Activated effector memory CD4-positive, alpha-beta T cell treated with Interleukin-2 at 50 U/mL for 16 hours (primary cell): ENCODE measurements around the gene FSD1L.
A peak's percentile ranks its signal among the peaks of the same experiment; 100 is the strongest.
"Not testable (repeated sequence)": the region's sequence is repeated elsewhere in the genome, so short reads cannot be mapped to it uniquely, and the experiment has no call there.

Experiments used
- DNase-seq: peaks from one replicate; pipeline ENCODE4 v3.0.0-alpha.2; 2020

The FSD1L gene

GRCh38 chr9:105496826-105497225, 49.0 kb downstream of the FSD1L start:
- no peak for DNase-seq

DNA sequence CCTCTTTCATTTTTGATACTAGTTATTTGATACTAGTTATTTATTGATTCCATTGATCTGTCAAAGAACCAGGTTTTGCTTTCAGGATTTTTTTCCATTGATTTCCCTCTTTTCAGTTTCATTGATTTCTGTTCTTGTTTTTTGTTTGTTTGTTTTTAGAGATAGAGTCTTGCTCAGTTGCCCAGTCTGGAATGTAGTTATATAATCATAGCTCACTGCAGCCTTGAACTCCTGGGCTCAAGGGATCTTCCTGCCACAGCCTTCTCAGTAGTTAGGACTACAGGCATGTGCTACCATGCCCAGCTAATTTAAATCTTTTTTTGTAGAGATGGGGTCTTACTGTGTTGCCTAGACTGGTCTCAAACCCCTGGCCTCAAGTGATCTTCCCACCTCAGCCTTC, 49.9 kb downstream of the FSD1L start:
- DNase-seq: no peak

DNA sequence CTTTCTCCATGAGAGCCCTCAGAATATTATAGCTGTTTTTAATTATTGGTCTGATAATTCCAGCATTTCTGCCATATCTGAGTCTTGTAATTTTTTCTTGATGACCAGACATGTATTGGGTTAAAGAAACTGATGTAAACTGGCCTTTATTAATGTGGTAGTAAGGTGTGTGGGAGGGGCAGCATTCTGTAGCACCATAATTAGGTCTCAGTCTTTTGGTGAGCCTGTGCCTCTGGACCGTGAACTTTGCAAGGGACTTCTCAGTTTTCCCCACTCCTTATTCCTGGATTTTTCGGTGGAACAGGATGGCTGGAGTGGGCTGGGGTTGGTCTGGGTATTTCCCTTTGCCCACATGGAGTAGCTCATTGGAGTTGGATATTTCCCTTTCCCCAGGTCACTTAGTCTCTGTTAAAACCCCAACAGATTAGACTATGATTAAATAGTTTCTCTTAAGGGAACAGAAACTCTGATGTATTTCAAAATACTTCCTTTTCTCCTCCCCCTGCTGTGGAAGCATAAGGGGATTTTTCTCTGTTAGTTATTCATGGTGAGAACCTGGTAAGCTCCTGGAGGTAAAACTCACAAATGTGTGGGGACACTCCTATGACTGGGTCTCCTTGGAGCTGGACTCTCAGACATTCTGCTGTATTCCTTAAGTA, 52.4 kb downstream of the FSD1L start:
- DNase-seq: no peak

GRCh38 chr9:105501414-105501813, 53.6 kb downstream of the FSD1L start:
- DNase-seq: no peak

GRCh38 chr9:105502276-105502675, 54.4 kb downstream of the FSD1L start:
- DNase-seq: no peak

DNA sequence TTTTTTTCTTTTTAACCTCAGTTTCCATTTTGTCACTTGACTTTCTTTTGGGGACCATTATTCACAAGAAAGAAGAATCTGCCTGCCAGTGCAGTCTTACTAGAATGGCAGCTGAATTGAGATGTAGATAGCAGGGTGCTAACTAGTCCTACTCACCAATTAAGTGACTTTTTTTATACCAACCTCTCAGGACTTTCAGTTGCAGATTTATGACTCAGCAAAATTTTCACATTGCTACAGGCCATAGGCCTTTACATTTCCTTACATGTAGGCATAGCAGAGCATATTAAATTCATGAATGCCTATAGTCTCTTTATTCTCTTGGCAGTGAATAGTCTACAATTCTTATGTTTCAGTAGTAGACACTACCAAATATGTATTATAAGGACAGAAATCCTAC, 56.0 kb downstream of the FSD1L start:
- no peak for DNase-seq

GRCh38 chr9:105507096-105507790, 59.4 kb downstream of the FSD1L start:
- no peak for DNase-seq

DNA sequence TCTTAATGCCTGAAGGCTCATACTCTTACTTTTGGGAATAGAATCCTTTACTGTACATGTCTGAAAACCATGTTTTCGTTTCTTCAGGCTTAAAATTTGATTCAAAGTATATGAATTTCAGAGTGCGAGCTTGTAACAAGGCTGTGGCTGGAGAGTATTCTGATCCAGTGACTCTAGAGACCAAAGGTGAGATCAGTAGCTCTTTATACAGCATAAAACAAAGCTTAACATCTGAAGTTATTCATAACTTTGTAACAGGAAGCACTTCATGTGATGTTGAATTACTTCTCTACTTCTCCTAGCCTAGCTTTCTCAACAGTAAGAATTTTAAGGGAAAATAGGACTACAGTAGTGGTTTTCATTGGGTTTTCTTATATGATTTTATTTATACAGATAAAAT, 60.7 kb downstream of the FSD1L start:
- DNase-seq: no peak

DNA sequence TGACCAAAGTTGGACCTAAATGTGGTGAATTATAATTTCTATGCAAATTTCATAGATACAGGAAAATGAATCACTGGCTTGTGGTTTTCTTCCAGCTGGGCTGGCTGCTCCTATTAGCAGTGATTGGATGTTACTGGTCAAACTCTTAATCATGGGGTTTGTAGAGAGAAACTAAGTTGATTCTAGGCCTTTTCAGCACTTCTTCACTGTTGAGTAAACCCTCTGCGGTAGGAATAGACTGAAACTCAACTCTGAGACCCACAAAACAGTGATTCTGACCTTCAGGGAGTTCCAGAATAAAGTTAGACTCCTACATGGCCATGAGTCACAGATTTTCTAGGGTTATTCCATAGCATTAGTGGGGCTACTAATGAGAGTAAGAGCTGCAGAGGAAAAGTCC, 62.2 kb downstream of the FSD1L start:
- DNase-seq: no peak

DNA sequence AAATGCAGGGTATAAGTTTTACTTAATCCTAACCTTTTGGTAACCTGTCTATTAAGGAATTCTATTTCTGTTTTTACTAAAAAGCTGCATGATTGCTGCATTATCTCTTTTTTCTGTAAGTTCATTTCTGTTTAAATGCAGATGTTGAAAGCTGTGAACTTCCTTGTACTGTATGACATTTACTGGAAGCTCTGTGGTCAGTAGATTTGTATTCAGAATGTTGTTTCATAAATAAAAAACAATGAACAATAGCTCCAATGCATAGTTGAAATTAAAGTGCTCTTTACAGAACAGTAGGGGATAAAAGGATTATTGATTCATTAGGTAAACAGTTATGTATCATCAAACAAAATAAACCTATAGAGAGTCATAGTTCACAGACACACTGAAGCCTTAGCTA, 63.6 kb downstream of the FSD1L start:
- DNase-seq: no peak

DNA sequence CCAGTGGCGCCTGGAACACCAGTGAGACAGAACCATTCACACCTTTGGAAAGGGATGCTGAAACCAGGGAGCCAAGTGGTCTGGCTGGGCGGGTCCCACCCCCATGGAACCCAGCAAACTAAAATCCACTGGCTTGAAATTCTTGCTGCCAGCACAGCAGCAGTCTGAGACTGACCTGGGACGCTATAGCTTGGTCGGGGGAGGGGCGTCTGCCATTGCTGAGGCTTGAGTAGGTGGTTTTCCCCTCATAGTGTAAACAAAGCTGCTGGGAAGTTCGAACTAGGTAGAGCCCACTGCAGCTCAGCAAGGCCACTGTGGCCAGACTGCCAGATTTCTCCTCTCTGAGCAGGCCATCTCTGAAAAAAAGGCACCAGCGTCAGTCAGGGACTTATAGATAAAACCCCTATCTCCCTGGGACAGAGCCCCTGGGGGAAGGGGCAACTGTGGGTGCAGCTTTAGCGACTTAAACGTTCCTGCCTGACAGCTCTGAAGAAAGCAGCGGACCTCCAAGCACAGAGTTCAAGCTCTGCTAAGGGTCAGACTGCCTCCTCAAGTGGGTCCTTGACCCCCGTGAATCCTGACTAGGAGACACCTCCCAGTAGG, 68.1 kb downstream of the FSD1L start:
- no peak for DNase-seq

GRCh38 chr9:105519710-105520369, 72.0 kb downstream of the FSD1L start:
- not testable (repeated sequence) for DNase-seq

GRCh38 chr9:105520992-105521391, 73.2 kb downstream of the FSD1L start:
- DNase-seq: not testable (repeated sequence)

DNA sequence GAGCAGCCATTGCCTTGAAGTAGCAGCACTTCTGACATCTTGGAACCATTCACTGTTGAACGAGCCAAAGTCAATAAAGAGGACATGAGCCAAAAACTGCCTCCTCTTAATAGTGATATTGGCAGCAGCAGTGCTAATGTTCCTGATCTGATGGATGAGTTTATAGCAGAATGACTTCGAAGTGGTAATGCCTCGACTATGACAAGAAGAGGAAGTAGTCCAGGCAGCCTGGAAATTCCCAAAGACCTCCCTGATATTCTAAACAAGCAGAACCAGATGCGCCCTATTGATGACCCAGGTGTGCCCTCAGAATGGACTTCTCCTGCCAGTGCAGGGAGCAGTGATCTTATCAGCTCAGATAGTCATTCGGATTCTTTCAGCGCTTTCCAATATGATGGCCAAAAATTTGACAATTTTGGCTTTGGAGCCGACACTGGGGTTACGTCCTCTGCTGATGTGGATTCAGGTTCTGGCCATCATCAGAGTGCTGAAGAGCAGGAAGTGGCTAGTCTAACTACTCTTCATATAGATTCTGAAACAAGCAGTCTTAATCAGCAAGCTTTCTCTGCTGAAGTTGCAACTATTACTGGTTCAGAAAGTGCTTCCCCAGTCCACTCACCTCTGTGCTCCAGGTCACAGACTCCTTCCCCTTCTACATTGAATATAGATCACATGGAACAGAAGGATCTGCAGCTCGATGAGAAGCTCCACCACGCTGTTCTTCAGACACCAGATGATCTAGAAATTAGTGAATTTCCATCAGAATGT, 75.0 kb downstream of the FSD1L start:
- DNase-seq: not testable (repeated sequence)

DNA sequence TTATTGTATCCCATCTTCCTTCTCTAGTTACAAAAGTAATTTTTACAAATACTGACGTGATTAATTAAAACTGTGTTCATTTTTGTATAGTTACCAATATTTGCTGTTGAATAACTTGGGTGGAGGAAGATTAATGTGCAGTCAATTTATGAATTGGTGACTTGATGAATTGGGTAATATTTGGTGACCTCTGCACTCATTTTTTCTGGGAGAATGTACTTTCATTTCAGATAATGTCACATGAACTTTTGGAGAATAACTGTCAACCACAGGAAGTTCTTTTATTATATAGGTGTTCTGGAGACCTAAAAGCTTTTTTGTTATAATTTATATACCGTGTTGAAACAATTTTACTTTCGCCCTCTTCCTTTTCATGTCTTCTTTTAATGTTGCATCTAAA, 83.7 kb downstream of the FSD1L start:
- no peak for DNase-seq

GRCh38 chr9:105535920-105536668, 88.3 kb downstream of the FSD1L start:
- DNase-seq: no peak

DNA sequence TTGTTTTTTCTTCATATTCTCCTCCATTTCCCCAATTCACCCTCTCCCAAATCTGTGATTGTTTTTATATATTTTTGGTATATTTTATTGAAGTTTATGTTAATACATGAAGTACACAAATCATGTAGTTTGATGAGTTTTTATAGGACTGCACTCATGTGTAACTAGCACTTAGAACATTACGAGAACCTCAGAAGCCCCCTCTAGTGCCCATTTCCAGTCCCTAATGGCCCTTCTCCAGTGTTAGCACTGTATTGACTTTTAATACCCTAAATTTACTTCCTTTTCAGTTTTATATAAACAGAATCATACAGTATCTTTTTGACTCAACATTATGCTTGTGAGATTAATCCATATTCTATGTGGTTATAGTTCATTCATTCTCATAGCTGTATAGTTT, 91.6 kb downstream of the FSD1L start:
- DNase-seq: no peak

GRCh38 chr9:105541838-105542237, 94.0 kb downstream of the FSD1L start:
- no peak for DNase-seq

DNA sequence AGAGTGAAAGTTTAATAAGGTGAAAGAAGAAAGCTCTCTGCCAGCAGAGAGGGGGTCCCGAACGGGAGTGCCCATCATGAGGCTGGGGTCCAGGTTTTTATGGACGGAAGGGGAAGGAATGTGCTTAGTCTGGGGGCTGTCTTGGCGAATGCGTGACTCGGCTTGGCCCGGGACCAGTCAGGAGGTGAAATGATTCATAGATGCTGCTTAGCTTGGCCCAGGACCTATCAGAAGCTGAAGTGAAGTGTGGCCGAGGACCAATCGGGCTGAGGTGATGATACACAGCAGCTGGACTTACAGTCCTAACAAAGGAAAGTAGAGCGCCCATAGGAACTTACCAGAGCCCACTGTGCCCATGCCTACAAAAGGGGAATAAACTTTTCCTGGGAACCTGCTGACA, 106.2 kb downstream of the FSD1L start:
- DNase-seq: no peak

DNA sequence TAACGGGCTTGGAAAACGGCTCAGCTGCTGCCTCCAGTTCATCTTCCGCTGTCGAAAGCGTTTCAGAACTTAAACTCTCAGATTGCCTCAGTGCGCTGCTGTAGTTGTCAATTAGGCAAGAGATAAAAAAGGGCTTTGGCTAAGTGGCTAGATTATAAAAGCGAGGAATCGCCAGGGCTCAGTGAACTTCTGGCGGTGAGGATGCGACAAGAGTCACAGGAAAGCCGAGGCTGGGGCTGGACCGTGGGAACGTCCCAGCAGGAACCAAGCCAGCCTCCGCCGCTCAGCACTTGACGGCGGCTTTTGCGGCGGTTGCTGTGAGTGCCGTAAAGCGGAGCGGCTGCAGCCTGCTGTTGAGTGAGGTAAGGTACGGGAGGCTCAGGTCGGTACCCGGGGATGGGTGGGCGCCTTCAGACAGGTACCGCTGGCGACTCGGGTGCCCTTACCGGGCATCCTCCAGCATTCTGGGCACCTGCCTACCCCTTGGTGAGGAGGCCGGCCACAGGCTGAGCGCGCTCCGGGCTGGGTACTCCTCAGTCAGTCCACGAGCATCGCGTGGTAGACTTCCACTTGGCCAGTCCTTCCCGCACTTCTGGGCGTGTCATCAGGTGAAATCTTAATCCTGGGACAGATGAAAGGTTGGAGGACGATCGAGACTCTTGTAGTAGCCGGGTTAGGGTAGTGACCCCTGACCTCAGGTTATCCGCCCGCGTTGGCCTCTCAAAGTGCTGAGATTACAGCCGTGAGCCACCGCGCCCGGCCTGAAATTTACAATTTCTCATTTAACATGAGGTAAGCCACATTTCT, 110.2 kb downstream of the FSD1L start, which contains the start of gene FKTN:
TSS of gene FKTN (plus strand) at position 328 of the 807 bp plus-strand sequence. CDS start 16,902 bp downstream, outside the sequence.
- DNase-seq: peak; percentile 67

- DNase-seq: no peak
These were observed 124.6 kb downstream of the FSD1L start for GRCh38 chr9:105572455-105572854.
